ENCODE data around the gene MOSMO.

The MOSMO gene

DNA sequence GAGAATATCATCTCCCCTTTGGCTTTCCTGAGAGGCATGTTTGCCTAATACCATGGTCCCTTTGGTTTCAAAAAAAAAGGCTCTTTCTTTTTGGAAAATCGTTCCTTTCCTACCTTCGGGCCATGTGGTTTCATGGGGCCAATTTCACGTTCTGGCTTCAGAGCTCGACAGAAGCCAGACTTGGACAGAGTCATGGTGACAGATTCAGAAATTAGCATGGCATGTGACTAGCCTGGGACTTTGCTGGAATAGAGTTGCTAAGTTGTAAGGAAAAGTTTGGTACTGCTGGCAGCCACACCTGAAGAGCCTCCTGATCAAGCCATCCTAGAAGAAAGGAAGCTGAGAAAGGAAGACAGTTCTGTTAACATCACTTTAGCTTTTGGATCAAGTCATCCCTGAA lies 82.0 kb downstream of the MOSMO start:
- TF ChIP-seq, protein P1, sequence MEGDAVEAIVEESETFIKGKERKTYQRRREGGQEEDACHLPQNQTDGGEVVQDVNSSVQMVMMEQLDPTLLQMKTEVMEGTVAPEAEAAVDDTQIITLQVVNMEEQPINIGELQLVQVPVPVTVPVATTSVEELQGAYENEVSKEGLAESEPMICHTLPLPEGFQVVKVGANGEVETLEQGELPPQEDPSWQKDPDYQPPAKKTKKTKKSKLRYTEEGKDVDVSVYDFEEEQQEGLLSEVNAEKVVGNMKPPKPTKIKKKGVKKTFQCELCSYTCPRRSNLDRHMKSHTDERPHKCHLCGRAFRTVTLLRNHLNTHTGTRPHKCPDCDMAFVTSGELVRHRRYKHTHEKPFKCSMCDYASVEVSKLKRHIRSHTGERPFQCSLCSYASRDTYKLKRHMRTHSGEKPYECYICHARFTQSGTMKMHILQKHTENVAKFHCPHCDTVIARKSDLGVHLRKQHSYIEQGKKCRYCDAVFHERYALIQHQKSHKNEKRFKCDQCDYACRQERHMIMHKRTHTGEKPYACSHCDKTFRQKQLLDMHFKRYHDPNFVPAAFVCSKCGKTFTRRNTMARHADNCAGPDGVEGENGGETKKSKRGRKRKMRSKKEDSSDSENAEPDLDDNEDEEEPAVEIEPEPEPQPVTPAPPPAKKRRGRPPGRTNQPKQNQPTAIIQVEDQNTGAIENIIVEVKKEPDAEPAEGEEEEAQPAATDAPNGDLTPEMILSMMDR (IDR thresholded peaks at IDR 0.05; ENCODE audit: insufficient read depth, missing control alignments) = no peak
- no peak for FAIRE-seq
- DNase-seq (ENCODE audit: insufficient read length, low spot score) = no peak

DNA sequence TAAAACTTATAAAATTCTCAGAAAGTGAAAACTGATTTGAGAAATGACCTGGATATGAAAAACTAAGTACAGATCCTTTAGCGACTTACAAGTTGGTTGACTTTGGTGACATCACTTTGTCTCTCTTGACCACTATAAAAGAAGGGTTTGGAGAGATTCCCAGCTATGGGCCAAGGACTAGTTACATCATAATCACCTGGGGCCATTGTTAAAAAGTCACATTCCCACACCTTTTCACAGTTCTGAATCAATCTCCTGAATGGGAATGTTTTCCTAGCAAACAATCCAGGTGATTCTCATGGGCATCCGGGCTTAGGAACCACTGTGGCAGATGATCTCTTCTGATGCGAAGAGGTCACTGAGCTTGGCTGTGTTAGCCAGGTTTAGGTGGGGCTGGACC lies 83.8 kb downstream of the MOSMO start:
- FAIRE-seq (no peak), DNase-seq (ENCODE audit: insufficient read length, low spot score) (no peak)
- TF ChIP-seq, protein P1 (IDR thresholded peaks at IDR 0.05; ENCODE audit: insufficient read depth, missing control alignments) = no peak

DNA sequence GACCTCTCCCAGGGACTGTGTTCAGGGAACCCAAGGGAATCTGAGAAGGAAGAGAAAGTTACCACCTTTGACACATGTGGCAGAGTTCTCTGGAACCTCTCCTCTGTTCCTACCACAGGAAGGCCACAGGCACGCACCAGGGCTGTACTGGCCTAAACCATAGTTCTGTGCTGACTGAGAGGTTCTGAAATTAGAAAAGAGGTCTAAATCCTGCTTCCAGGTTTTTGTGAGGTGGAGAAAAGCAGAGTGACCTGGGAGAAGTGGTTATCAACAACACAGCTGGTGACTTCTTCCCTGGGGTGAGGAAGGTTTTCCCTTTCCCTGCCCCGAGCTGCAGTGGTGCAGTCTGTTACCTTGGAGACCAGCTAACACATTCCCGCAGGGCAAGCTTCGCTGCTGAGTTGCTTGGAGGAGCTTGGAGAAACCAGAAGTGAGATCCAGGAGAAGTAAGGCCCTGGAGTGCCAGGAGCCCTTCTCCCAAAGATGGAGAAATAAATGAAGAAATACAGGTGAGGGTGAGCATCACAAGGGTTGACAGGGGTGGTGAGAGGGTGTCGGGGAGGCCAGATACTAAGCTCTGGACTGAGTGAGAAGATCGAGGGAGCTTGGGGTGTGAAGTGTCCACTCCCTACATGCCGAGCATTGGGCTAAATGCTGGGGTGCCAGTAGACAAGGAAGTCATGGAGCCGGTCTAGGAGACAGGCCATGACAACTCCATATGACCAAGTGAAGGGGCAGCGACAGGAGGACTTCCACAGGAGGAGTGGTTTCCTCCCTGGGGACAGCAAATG lies 84.4 kb downstream of the MOSMO start, which contains the start of gene VWA3A:
Gene VWA3A (plus strand): TSS at position 399 of the 791 bp plus-strand sequence. CDS start 97 bp downstream, at position 496.
- no peak for FAIRE-seq
- DNase-seq (ENCODE audit: insufficient read length, low spot score) = no peak
- TF ChIP-seq, protein P1 (IDR thresholded peaks at IDR 0.05; ENCODE audit: insufficient read depth, missing control alignments) = no peak

DNA sequence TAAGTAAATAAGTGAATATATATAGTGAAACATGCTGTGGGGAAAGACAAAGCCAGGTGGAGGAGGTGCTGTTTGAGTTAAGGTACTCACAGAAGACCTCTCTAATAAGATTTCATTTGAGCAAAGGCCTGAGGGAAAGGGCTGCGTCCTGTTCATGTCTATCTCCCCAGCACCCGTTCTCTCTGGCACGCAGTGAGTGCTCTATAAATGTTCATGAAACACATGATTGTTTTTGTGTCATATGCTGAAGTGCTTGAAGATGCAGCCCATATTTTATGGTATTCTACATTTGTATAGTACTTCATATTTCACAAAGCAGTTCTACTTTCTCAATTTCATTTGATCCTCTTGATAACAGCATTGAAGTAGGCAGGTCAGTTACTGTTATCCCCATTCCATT lies 85.4 kb downstream of the MOSMO start:
- TF ChIP-seq, protein P1 (IDR thresholded peaks at IDR 0.05; ENCODE audit: insufficient read depth, missing control alignments) = no peak
- FAIRE-seq (no peak), DNase-seq (ENCODE audit: insufficient read length, low spot score) (no peak)

DNA sequence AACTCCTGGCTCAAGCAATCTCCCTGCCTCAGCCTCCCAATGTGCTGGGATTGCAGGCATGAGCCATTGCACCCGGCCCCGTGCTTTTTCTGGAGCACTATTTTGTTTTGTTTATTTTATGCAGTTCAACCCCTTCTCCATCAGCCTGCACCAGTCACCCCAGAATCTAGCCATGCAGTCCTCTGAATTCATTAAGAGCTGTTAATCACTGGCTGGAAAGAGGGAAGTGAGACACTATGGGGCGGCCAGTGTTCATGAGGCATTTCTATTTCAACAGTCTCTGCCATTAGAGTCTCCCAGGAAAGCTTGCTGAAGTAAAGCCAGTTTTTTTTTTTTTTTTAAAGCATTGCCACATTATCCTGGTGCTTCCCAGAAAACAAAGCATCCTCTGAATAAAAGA lies 86.1 kb downstream of the MOSMO start:
- TF ChIP-seq, protein P1 (IDR thresholded peaks at IDR 0.05; ENCODE audit: insufficient read depth, missing control alignments) = no peak
- no peak for FAIRE-seq
- no peak for DNase-seq (ENCODE audit: insufficient read length, low spot score)

DNA sequence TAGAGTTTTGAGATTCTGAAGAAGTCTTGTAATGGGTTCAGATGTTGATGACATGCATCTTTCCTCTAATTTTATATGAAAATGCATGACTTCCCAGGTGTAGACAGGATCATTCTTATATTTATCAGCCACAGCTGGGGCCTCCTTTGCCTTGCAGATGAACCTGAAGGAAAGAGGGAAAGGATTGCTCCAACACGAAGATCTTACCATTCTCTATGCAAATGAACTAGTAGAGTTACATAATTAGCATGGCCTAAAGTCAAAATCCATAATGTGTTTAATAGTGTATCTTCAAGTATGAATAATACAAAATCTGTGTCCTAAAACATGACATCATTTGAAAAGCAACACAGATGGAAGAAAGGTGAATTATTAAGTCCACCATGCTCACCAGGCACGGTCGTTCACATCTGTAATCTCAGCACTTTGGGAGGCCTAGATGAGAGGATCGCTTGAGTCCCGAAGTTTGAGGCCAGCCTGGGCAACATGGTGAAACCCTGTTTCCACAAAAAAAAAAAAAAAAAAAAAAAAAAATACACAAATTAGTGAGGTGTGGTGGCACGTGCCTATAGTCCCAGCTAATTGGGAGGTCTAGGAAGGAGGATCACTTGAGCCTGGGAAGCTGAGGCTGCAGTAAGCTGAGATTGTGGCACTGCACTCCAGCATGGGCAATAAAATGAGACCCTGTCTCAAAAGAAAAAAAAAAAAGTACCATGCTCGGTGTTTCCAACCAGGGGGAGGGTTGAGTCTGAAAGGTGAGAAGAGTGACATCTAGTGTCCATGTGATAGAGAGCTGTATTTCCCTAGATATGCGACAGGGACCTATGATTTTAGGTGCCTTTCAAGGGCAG lies 90.7 kb downstream of the MOSMO start:
- TF ChIP-seq, protein P1 (IDR thresholded peaks at IDR 0.05; ENCODE audit: insufficient read depth, missing control alignments) = peak; percentile 56
- no peak for DNase-seq (ENCODE audit: insufficient read length, low spot score)
- no peak for FAIRE-seq
